ENCODE data around the gene MAGOH.

The MAGOH gene

DNA sequence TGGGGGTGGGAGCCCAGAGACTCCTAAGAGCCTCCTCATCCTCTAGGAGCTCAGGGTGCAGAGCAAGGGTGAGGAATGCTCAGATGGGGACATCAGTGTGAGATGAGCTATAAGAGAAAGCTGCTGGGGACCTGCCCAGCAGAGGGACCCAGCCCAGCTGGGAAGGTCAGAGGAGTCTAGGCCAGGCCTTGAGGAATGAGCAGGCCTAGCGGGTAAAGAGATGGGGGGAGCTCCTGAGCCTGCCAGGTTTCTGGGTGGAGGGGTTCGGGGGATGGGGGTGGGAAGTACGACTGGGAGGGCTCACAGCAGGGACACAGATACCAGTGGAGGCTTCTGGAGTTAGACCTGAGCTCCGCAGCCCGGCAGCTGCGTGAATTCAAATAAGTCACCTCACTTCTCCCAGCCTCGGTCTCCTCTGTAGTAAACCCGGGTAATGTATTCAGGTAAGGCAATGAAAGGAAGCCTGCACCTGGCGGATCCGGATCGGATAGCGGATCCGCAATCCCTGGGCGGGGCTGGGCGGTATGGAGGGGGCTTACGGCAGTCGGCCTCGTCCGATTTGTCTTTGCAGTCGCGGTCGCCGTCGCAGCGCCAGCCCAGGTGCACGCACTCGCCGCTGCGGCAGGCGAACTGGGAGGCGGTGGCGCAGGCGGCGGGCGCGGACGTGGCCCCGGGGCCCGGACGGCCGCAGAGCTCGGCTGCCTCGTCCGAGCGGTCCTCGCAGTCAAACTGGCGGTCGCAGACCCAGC is 38.0 kb upstream of the MAGOH start:
- DNase-seq (ENCODE audit: low read depth): no peak
- H3K4me3 ChIP-seq (replicated peaks; ENCODE audit: low read depth, low read length): no peak overlapping the region
- TF ChIP-seq, protein P1, sequence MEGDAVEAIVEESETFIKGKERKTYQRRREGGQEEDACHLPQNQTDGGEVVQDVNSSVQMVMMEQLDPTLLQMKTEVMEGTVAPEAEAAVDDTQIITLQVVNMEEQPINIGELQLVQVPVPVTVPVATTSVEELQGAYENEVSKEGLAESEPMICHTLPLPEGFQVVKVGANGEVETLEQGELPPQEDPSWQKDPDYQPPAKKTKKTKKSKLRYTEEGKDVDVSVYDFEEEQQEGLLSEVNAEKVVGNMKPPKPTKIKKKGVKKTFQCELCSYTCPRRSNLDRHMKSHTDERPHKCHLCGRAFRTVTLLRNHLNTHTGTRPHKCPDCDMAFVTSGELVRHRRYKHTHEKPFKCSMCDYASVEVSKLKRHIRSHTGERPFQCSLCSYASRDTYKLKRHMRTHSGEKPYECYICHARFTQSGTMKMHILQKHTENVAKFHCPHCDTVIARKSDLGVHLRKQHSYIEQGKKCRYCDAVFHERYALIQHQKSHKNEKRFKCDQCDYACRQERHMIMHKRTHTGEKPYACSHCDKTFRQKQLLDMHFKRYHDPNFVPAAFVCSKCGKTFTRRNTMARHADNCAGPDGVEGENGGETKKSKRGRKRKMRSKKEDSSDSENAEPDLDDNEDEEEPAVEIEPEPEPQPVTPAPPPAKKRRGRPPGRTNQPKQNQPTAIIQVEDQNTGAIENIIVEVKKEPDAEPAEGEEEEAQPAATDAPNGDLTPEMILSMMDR (IDR thresholded peaks at IDR 0.05; ENCODE audit: low read length, missing control alignments): no peak

DNA sequence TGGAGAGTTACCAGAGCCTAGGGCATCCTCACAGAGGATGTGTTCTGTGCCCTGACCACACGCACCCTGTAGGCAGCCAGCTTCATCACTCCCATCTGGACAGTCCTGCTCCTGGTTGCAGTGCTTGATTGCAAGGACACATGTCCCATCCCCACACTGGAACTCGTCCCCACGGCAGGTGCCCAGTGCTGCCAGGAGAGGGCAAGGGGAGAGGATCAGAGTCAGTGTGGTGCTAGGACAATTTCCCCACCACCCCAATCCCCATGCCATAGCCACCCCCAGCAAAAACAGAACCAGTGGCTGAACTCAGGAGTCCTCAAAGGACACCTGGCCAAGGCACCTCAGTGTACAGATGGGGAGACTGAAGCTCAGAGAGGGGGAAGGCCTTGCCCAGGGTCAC is 37.2 kb upstream of the MAGOH start:
- no peak overlapping the region for H3K4me3 ChIP-seq (replicated peaks; ENCODE audit: low read depth, low read length)
- TF ChIP-seq, protein P1 (IDR thresholded peaks at IDR 0.05; ENCODE audit: low read length, missing control alignments): no peak
- DNase-seq (ENCODE audit: low read depth): no peak

DNA sequence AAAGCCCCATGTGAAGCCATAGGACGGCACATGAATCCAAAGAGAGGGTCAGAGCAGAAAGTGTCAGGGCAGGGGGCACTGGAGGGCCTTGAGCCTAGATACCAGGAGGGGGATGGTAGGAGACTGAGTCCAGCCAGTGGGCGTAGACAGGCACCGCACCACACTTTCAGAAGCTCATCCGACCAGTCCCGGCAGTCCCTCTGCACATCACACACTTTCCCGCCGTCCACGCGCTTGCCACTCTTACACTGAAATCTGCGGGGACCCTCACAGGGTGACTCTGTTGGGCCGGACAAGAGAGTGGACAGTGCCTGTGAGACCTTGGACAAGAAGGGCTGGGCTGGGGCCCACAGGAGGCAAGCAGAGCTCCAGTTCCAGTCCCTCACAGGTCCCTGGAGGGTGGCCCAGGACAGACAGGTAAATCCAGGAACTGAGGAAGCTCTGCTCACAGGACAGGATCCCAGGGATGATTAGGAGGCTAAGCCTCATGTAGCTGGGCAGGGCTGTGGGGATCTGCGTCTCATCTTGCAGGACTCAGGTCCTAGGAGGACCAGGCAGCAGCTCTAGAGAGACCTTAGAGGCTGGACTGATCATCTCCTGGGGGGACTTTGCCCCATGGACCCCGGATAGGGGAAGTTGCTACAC is 36.3 kb upstream of the MAGOH start:
- DNase-seq (ENCODE audit: low read depth): no peak
- TF ChIP-seq, protein P1 (IDR thresholded peaks at IDR 0.05; ENCODE audit: low read length, missing control alignments): no peak
- H3K4me3 ChIP-seq (replicated peaks; ENCODE audit: low read depth, low read length): no peak overlapping the region

DNA sequence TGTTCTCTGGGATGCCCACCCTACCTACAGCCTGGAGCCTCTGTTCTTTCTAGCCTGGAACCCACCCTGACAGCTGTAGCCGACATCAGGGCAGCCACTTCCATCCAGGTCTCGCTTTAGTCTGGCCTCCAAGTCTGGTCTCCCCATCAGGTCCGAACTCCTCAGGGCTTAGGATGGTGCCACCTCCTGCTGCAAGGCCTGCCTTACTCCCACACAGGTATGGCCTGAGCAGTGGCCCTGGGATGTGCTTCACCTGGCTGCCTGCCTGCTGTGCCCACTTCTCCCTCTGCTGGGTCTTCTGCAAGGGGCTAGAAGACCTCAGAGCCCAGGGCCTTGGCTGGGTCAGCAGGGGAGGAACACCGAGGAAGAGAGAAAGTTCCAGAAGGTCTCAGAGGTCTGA is 35.7 kb upstream of the MAGOH start:
- TF ChIP-seq, protein P1 (IDR thresholded peaks at IDR 0.05; ENCODE audit: low read length, missing control alignments): no peak
- no peak overlapping the region for H3K4me3 ChIP-seq (replicated peaks; ENCODE audit: low read depth, low read length)
- no peak for DNase-seq (ENCODE audit: low read depth)

DNA sequence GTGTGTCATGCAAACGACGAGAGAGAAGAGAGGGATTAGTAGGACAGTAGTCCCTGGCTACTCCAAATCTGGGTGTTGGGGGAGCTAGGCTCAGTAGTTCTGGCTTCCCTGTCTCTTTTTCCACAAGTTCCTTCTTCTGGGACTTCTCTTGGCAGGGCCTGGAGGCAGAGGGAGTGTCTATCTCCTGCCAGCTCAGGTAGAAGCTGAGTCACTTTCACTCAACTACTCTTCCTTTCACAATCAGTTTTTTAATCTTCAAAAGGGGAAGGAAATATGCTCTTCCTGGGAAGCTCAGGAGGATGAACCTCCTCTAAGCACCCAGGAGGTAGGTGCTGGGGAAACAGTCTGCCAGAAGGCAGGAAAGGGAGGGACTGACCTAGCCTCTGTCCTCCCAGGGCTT is 35.2 kb upstream of the MAGOH start:
- no peak overlapping the region for H3K4me3 ChIP-seq (replicated peaks; ENCODE audit: low read depth, low read length)
- DNase-seq (ENCODE audit: low read depth): no peak
- TF ChIP-seq, protein P1 (IDR thresholded peaks at IDR 0.05; ENCODE audit: low read length, missing control alignments): no peak

DNA sequence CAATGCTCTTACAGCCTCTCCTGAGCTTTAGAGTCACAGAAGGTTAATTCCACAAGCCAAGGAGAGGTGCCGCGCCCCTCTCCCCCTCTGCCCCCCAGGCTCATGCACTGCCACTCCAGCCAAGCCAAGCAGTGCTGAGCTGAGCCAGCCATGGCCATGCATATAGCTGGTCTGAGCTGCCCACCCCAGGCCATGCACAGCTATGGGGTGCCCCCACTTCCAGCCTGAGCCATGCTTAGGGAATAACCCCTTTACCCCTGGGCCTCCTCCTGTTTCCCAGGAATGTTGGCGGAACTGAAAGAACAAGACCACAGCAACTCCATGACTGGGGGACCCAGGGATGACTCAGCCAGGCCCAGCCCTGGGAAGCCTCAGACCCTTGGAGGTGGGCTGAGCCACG is 34.0 kb upstream of the MAGOH start:
- no peak for DNase-seq (ENCODE audit: low read depth)
- TF ChIP-seq, protein P1 (IDR thresholded peaks at IDR 0.05; ENCODE audit: low read length, missing control alignments): no peak
- H3K4me3 ChIP-seq (replicated peaks; ENCODE audit: low read depth, low read length): no peak overlapping the region
